Keratinocyte (primary cell): Measurements from ENCODE around the gene NMUR2. TPM values are rescaled to one million over a fixed set of nuclear protein-coding genes. Genes with fewer than 3 reads are reported as not detected.

ENCODE experiments used
- DNase-seq: peaks from one replicate; pipeline ENCODE4 v3.0.0-alpha.2; 2011; ENCODE audit warnings: low read depth, missing footprints, low spot score
- FAIRE-seq: peaks from 2 replicates; lab custom pipeline; 2011; peaks lifted over from hg19 to GRCh38; lab: Jason Lieb, UNC
- H2AFZ ChIP-seq: 2 replicates; pipeline ENCODE4 v1.6.0; 2012; ENCODE audit warnings: low read length, control low read depth, inconsistent platforms; ENCODE audit not compliant: control insufficient read depth
- H3K27ac ChIP-seq: 2 replicates; pipeline ENCODE4 v1.5.1; 2011; ENCODE audit warnings: low read length; ENCODE audit not compliant: control insufficient read depth, insufficient read depth
- H3K27me3 ChIP-seq: 3 replicates; pipeline ENCODE4 v1.6.0; 2011; ENCODE audit warnings: low read length; ENCODE audit not compliant: control insufficient read depth, insufficient read depth; ENCODE audit errors: extremely low read depth
- H3K36me3 ChIP-seq, 2 experiments: 2 replicates in 1 of 2; 3 replicates in 1 of 2; pipeline ENCODE4 v1.5.1; 2011; ENCODE audit warnings: low read length in 2 of 2, mild to moderate bottlenecking in 1 of 2; ENCODE audit not compliant: control insufficient read depth in 2 of 2, insufficient read depth in 2 of 2; ENCODE audit errors: extremely low read depth in 1 of 2
- H3K4me1 ChIP-seq: 3 replicates; pipeline ENCODE4 v1.5.1; 2011; ENCODE audit warnings: low read length; ENCODE audit not compliant: control insufficient read depth, insufficient read depth; ENCODE audit errors: extremely low read depth
- H3K4me2 ChIP-seq: 3 replicates; pipeline ENCODE4 v1.6.0; 2011; ENCODE audit warnings: low read depth, low read length; ENCODE audit not compliant: control insufficient read depth, insufficient read depth; ENCODE audit errors: extremely low read depth
- H3K4me3 ChIP-seq, 3 experiments: fragments of 200-600 bp in 1 of 3; sonication (generic) in 1 of 3; 2 replicates in 2 of 3; 3 replicates in 1 of 3; pipeline ENCODE4 v1.5.1; 2011 to 2016; ENCODE audit warnings: low read length in 3 of 3, mild to moderate bottlenecking in 3 of 3, control low read depth in 2 of 3, inconsistent platforms in 1 of 3, low read depth in 1 of 3, mixed read lengths in 1 of 3, mixed run types in 1 of 3, moderate library complexity in 1 of 3; ENCODE audit not compliant: control insufficient read depth in 2 of 3, insufficient read depth in 2 of 3; ENCODE audit errors: extremely low read depth in 1 of 3
- H3K79me2 ChIP-seq: 2 replicates; pipeline ENCODE4 v1.6.0; 2012; ENCODE audit warnings: low read length; ENCODE audit not compliant: control insufficient read depth, insufficient read depth
- H3K9ac ChIP-seq: 3 replicates; pipeline ENCODE4 v1.6.0; 2011; ENCODE audit warnings: low read length; ENCODE audit not compliant: control insufficient read depth, insufficient read depth; ENCODE audit errors: extremely low read depth
- H3K9me1 ChIP-seq: 3 replicates; pipeline ENCODE4 v1.6.0; 2011; ENCODE audit warnings: low read length; ENCODE audit not compliant: control insufficient read depth, insufficient read depth; ENCODE audit errors: extremely low read depth
- H3K9me3 ChIP-seq: 2 replicates; pipeline ENCODE4 v1.5.1; 2012; ENCODE audit warnings: low read depth, low read length; ENCODE audit not compliant: control insufficient read depth
- H4K20me1 ChIP-seq: 3 replicates; pipeline ENCODE4 v1.6.0; 2011; ENCODE audit warnings: low read length; ENCODE audit not compliant: control insufficient read depth, insufficient read depth; ENCODE audit errors: extremely low read depth
- EZH2 ChIP-seq: IDR thresholded peaks from one replicate; pipeline ENCODE4 v1.6.1; 2012; ENCODE audit warnings: inconsistent platforms, mild to moderate bottlenecking, low read length, moderate library complexity
- dilution Hi-C: fragments of 300-500 bp; cut with MboI; formaldehyde crosslinking; loops from one replicate; pipeline ENCODE4 v1.7.0; 2020; ENCODE audit warnings: low sequenced_read_pairs; ENCODE audit not compliant: extremely low pct_ligation_motif_present
- polyA plus RNA-seq, 5 experiments: library from polyadenylated mRNA; depleted of rRNA in 3 of 5; stranded (reverse) in 3 of 5; stranded (forward) in 1 of 5; unstranded in 1 of 5; fragments of >200 nt; gene quantifications; 1 replicate in 1 of 5; 2 replicates in 3 of 5; 3 replicates in 1 of 5; pipeline versions ENCODE4 v1.2.1 to v1.2.3, GENCODE V29; 2011 to 2012; ENCODE audit warnings: missing spikeins in 2 of 5, low read depth in 1 of 5, low replicate concordance in 1 of 5
- TF ChIP-seq, protein P1 (sequence below), 3 experiments: IDR thresholded peaks in 1 of 3; conservative IDR thresholded peaks in 1 of 3; optimal IDR thresholded peaks in 1 of 3; 2 replicates in 2 of 3; 3 replicates in 1 of 3; pipeline versions ENCODE3 to v1.5.1; 2011; ENCODE audit warnings: low read length in 3 of 3, mild to moderate bottlenecking in 3 of 3, moderate library complexity in 2 of 3, control low read depth in 1 of 3, inconsistent platforms in 1 of 3; ENCODE audit not compliant: insufficient read depth in 2 of 3; ENCODE audit errors: extremely low read depth in 1 of 3

NMUR2 gene
- polyA plus RNA-seq, 1 donor (not counting 4 experiments of a cell fraction or from before 2014, with no cell fraction given) = 0.05 TPM

DNA sequence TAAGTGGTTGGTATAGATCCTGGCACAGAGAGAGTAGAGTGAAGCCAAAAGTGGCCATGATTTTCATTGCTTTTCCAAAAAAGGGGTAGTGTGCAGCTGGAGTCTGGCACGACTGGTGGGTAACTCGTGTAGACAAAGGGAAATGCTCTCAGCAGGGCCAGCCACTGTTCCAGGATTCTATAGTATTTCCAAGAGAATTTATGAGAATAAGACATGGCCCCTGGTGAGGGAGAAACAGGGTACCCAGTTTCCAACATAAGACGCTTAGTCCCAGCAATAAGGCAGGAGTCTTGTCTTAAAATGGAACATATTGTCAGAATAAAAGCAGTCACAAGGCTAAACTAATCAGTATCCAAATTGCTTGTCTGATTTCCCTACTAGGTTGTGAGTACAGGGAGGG lies 52.1 kb downstream of the NMUR2 start:
- H3K79me2 ChIP-seq = no peaks in the 10 kb centered on the region
- no peak for DNase-seq
- no peak overlapping the region for H3K4me3 ChIP-seq
- no peaks in the 10 kb centered on the region for H3K27me3 ChIP-seq
- no peak for TF ChIP-seq EZH2
- TF ChIP-seq, protein P1, sequence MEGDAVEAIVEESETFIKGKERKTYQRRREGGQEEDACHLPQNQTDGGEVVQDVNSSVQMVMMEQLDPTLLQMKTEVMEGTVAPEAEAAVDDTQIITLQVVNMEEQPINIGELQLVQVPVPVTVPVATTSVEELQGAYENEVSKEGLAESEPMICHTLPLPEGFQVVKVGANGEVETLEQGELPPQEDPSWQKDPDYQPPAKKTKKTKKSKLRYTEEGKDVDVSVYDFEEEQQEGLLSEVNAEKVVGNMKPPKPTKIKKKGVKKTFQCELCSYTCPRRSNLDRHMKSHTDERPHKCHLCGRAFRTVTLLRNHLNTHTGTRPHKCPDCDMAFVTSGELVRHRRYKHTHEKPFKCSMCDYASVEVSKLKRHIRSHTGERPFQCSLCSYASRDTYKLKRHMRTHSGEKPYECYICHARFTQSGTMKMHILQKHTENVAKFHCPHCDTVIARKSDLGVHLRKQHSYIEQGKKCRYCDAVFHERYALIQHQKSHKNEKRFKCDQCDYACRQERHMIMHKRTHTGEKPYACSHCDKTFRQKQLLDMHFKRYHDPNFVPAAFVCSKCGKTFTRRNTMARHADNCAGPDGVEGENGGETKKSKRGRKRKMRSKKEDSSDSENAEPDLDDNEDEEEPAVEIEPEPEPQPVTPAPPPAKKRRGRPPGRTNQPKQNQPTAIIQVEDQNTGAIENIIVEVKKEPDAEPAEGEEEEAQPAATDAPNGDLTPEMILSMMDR (optimal IDR thresholded peaks at IDR 0.05 in 1 of 3, IDR thresholded peaks at IDR 0.05 in 1 of 3, conservative IDR thresholded peaks at IDR 0.05 in 1 of 3; ENCODE audit: extremely low read depth in 1 of 3, insufficient read depth in 2 of 3, low read length in 3 of 3) = no peak
- no peak overlapping the region for H3K4me2 ChIP-seq
- H3K27ac ChIP-seq = no peak overlapping the region
- no peaks in the 10 kb centered on the region for H3K36me3 ChIP-seq
- H3K9me3 ChIP-seq = no peaks in the 10 kb centered on the region
- H3K9ac ChIP-seq = no peak overlapping the region
- H3K9me1 ChIP-seq = no peaks in the 10 kb centered on the region
- H4K20me1 ChIP-seq = no peaks in the 10 kb centered on the region
- H3K4me1 ChIP-seq = no peaks in the 10 kb centered on the region
- H2AFZ ChIP-seq = no peak overlapping the region
- no peak for FAIRE-seq
- dilution Hi-C loops = no loop called here

DNA sequence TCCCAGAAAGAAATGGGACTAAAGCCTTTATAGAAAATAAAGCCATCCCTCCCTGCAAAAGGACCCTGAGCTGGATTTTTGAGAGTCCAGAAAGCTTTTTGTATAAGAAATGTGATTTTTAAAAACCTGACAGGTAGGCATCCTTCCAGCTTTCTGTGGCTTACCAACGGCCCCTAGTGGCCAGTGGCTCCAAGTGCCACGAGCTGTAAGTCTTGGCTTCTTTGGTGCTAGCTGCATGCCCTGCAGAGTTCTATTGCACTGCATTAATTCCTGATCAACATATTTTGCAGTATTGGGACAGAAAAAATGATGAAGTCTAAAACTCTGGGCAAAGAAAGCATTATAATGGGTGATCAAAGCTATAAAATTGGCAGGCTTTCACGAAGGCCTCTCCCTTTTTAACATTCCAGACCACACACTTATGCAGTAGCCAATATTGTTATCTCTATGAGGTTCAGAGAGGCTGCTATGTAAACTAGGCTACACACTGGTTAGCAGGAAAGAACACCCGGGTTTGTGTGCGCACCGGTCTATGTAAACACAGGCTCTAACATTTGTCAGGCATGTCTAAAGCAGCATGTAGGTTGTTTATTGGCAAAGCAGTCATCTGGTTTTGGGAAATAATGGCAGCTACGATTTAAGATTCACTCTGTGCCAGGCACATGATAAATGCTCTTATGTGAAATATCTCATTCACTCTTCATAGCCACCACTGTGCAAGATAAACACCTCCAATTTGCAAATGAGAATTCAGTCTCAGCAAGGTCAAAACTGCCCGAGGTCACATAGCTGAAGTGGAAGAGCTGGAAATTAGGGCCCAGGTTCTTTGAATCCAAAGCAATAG lies 55.2 kb downstream of the NMUR2 start:
- FAIRE-seq = peak; percentile 53
- dilution Hi-C loops = no loop called here

More for the DNA sequence above, 55.2 kb downstream of the NMUR2 start:
- H3K4me3 ChIP-seq = no peak overlapping the region
- H3K4me2 ChIP-seq = no peak overlapping the region
- no peaks in the 10 kb centered on the region for H3K36me3 ChIP-seq
- H3K27ac ChIP-seq = no peak overlapping the region
- no peaks in the 10 kb centered on the region for H3K9me1 ChIP-seq
- no peaks in the 10 kb centered on the region for H3K27me3 ChIP-seq
- H3K9ac ChIP-seq = no peak overlapping the region
- TF ChIP-seq, protein P1 (optimal IDR thresholded peaks at IDR 0.05 in 1 of 3, IDR thresholded peaks at IDR 0.05 in 1 of 3, conservative IDR thresholded peaks at IDR 0.05 in 1 of 3; ENCODE audit: extremely low read depth in 1 of 3, insufficient read depth in 2 of 3, low read length in 3 of 3) = peak; percentile 84 to 94 (median 93)
- no peak for TF ChIP-seq EZH2
- no peaks in the 10 kb centered on the region for H3K4me1 ChIP-seq
- H3K79me2 ChIP-seq = no peaks in the 10 kb centered on the region
- H2AFZ ChIP-seq = no peak overlapping the region
- no peaks in the 10 kb centered on the region for H3K9me3 ChIP-seq
- no peak for DNase-seq
- no peaks in the 10 kb centered on the region for H4K20me1 ChIP-seq
